HG03025 (cell line): ENCODE measurements around the gene PLCB1.

Source experiments
- ATAC-seq: cut with Tn5 transposase; IDR thresholded peaks from one replicate; pipeline ENCODE4 v1.9.1; 2021; ENCODE audit warnings: mild to moderate bottlenecking, moderate library complexity; ENCODE audit not compliant: unreplicated experiment, low FRiP score

Gene PLCB1

DNA sequence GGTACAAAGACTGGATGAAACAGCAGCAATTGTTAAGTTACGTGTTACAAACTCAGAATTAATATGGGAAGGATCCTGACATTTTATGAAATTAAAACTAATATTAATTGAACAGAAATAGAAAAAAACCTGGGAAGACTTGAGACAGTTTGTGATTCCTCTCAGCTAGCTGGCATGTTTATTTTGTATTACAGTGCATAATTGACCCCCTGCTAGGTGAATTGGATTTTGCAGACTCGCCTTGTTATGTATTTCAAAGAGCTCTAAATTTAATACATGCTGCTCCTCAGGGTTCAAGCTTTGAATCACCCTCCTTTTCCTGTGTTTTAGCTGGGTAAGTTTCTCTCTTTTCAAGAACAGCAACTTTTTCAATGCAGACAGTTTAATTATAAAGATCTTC is 339.4 kb downstream of the PLCB1 start:
- no peak for ATAC-seq

DNA sequence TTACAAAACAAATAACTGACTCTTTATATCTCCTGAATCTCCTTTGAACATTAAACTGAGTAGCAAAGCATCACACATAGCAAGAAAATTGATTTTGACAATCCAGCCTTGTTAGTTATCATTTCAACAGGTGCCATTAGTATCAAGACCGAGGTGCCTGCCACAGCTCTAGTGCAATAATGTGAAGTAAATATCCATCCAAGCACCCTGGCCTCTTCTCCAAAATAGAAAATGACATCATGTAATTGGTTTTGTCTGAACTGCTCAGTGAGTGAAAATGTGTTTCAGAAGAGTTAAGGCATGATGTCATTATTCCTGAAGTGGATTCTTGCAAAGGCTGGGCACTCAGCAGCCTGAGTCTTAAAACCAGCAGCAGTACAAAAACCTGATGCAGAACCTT is 341.4 kb downstream of the PLCB1 start:
- no peak for ATAC-seq

DNA sequence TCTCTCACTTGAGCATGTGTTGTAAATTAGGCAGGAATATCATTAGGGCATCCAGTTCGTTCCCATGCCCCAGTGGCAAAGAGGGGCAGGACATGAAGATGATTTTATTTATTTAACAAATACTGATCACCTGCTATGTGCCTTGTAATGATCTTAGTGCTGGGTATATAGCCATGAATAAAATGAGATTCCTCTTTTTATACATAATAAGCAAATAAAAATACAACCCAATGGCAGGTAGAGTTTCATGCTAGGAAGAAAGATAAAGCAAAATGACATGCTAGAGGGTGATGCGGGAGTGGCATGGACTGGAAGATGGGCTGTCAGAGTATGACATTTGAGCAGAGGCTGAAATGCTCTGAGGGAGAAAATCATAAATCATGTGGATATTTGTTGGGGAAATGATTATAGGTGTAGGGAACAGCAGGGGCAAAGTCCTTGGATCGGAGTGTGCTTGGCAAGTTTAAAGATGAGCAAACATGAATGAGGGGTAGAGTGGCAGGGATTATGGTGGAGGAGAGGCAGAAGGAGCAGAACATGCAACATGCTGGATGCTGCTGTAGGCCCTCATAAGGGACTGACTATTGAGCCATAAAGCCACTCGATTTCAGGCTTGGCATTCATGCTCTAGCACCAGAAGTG is 342.1 kb downstream of the PLCB1 start:
- no peak for ATAC-seq

DNA sequence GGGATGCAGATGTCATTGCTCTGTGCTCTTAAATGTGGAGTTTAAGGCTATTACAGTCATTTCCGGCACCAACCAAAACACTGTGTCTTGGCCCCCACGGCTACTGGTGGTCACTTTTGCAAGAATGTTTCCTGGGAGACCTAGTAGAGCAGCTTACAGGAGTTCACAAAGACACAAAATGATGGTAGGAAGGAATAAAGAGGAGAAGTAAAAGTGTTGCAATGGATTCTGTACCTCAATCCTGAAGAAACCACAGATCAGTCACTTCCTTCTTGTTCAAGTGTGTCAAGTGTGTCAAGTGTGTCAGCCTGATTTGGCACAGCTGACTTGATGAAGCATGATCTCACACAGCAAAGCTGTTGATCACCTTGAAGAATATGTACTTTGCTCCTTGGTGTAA is 344.0 kb downstream of the PLCB1 start:
- ATAC-seq: no peak

DNA sequence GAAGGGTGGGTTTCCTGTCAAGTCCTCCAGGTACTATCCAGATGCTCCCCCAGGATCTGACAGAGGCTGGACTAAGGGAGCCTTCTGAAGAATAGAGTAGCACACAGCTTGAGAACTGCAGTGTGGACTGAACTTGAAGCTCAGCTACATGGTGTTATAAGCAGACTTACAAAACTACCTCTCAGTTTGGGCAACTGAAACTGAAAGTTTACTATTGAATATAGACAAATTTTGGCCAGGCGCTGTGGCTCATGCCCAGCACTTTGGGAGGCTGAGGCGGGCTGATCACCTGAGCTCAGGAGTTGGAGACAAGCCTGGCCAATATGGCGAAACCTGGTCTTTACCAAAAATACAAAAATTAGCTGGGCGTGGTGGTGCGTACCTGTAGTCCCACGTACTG is 348.5 kb downstream of the PLCB1 start:
- no peak for ATAC-seq

DNA sequence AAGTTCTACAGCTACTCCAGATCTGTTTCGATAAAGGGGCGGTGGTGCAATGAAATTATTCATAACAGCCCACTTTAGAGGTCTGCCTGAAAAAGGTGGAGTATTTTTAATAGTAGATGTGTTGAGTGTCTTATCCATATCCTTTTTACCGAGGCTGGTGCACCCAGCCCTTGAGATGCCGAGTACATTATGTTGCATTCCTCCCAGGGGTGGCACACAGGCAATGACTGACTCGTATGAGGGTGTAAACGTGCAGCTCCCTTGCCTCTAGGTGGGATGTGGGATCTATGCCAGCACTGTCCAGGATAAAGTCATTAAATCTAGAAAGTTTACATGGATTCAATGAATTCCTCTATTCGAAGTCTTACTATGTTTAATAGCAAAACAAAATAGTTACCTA is 355.6 kb downstream of the PLCB1 start:
- no peak for ATAC-seq

DNA sequence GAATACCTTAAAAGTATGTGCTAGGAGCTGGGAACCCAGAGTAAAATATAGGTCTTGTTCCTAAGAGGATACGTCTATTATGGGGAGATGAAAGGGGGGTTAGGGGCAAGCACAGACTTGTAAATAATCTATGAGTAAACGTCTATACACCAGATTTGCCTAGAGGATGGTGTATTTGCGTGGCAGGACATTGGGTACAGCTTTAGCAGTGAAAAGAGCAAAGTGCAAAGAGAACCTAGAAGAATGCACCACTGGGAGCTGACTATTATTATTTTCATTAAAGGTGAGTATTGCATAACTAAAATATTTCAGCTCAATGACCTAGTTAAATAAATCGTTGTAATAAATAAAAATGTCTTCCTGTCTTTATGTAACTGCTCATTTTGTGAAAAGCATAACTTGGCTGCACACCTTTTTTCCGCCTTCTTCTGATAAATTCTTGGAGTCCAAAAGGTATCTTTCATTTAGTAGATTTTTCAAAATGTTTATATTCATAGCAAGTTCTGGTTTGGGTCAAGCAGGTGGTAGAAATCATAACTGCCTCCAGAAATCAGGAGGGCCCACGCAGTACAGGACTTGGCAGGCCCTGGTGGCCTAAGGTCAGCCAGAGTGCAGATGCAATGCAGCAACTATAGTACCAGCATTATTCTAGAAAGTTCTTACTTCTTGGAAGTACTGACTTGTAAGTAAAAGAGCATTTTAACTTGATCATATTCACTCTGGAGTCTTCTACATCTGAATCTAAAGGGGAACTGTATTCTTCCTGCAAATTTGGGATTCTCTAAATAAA is 357.2 kb downstream of the PLCB1 start:
- no peak for ATAC-seq

DNA sequence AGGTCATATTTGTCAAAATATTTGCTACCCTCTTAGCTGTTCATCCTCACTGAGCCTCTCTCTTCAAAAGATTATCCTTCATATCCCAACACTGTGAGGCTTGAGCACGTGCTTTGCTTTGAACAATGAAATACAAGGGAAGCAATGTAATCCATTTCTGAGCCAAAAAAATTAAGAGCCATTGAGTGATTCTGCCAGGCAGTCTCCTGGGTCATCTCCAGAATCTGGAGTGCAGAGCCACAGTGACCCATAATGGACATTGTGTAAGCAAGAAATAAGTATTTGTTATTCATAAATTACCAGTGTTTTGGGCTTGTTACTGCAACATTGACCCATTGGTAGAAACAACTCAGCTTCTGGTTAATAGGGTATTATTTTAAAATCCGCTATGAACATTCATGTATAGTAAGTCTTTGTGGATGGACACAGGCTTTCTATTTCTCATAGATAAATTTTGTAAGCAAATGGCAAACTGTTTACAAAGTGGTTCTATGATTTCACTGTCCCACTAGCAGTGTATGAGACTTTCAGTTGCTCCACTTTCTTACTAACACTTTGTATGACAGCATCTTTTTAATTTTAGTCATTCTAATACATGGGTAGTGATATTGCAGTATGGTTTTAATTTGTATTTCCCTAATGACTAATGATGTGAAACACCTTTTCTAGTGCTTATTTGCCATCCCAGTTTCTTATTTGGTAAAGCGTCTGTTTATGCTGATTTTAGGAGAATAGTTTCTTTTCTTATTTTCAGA is 358.2 kb downstream of the PLCB1 start:
- no peak for ATAC-seq

DNA sequence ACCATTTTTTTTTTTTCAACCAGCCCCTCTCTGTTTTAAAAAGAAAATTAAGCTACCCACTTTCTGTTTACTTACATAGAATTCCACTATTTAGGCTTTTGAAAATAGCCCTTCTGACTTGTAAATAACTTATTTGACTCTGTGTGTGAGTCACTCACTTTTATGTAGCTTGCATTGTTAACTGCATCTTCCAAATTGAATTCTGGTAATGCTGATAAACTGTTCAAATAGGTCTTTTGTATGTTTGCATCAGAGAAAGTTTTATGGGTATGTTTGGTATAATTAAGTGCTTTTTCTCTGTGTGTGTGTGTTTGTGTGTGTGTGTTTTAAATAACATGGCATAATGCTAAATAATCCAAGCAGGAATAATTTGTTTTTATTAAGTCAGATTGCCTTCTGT is 360.1 kb downstream of the PLCB1 start:
- no peak for ATAC-seq

DNA sequence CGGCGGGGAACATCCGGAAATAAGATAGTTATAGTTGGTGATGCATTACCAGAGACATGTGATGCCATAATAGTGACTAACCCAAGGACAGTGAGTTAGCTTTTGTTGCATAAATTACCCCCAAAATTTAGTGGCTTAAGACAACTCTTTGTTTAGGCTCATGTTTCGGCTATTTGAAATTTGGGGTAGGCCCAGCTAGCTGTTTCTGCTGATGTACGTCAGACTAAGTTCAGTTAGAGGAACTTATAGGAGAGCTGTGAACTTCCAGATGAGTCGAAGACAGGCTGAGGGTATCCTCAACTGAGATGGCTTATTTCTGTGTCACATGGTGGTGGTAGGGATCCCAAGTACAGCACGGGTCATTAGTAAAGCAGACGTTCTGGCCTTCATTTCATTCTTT is 366.5 kb downstream of the PLCB1 start:
- ATAC-seq: no peak

DNA sequence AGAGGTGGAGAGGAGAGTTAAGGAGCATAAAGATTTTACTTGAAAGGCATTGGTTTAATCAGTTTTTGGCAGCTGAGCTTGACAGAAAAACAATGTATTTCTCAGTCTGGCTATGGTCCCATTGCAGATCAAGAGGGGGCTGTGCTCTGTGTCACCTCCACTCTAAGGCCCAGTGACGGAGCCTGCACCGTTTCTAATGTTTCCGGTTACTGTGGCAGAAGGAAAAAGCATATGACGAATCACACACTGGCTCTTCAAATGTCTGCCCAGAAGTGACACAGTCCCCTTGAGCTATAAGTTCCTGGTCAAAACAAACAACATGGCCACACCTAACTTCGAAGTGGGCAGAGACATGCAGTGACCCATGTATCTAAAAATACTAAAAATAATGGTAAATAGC is 372.0 kb downstream of the PLCB1 start:
- no peak for ATAC-seq

DNA sequence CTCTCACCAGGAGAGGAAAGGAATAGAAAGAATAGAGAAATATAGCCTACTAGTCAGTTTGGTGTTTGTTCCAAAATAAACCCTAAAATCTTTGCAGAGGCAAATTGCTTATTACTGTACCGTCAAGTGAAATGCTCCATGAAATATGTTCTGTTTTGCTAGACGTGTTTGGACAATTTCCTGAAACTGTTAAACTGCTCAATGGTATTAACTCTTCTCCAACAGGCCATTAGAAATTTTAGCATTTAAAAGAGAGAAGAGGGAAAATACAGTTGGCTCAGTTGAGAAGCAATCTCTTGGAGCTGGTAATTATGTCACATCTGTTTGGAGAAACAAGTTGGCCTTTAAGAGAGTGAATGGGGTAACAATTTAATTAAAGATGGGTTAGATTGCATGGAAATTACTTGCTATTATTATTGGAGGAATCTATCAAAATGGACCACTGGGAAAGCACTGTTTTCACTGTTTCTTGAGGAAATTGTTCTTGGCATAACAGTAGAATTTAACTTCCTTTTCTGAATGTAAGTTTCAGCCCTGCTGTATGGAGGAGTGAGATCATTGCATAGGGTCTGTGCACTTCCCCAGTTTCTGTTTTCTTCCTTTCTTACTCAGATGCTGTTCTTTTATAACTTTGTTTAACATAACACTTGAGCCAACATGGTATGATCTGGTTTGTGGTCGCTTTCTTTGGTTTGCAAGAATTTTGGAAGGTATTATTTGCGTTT is 373.6 kb downstream of the PLCB1 start:
- ATAC-seq: no peak

DNA sequence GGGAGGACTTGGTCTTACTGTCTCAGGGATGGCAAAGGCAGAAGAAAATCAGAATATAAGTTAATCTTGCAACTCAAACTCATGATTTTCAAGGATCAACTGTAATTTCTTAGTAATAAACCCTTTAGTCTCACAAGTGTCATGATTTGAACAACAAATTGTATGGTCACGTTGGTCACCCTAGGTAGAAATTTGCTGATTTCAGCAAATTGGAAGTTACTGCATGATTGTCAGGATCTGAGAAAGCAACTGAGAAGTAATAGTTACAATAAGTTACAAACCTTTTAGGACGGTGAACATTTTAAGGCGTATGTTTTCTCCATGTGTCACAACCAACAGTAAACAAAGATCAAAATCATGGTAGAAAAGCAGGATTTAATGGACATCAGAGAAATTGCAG is 375.2 kb downstream of the PLCB1 start:
- ATAC-seq: no peak

DNA sequence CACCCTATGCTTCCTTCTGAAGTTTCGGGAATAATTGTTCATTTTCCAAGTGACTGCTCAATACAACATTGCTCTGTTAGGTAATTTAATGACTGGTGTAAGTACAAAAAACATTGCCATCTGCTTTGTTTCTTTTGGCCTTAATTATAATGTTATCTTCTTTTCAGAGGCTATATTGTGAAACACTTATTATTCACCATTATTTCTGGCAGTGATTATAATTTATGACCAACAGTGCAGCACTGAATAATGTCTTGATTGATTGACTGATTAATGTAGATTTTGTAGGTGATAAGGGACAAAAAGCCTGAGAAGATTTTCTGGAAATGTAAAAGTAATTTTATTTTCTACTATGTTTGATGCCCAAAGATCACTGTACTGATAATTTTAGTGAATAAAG is 377.7 kb downstream of the PLCB1 start:
- no peak for ATAC-seq

DNA sequence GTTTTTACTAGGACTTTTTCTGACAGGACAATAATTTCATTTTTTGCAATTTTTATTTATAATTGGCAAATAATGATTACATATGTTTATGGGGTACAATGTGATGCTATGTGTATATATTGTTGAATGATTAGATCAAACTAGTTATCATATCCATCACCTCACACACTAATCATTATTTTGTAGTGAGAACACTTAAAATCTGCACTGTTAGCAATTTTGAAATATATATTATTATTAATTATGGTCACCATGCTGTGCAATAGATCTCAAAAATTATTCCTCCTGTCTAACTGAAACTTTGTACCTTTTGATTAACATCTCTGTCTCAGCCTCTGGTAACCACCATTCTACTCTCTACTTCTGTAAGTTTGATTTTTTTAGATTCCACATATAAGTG is 378.7 kb downstream of the PLCB1 start:
- ATAC-seq: no peak

DNA sequence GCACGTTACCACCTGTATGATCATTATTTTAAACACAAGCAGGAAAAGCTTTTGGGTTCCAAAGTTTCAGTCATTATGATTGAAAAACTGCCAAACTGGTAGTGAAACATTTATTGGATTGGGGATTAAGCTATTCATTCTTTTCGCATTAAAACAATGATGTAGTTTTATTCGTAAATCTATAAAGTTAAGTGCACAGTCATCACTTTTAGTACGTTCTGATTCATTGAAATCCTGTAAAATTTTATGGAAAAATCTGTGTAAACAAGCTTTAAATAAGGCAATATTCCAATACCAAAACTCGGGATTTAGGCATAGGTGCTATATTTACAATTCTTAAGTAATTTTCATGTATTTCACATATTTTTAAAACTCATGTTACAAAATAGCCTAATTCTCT is 379.9 kb downstream of the PLCB1 start:
- no peak for ATAC-seq

DNA sequence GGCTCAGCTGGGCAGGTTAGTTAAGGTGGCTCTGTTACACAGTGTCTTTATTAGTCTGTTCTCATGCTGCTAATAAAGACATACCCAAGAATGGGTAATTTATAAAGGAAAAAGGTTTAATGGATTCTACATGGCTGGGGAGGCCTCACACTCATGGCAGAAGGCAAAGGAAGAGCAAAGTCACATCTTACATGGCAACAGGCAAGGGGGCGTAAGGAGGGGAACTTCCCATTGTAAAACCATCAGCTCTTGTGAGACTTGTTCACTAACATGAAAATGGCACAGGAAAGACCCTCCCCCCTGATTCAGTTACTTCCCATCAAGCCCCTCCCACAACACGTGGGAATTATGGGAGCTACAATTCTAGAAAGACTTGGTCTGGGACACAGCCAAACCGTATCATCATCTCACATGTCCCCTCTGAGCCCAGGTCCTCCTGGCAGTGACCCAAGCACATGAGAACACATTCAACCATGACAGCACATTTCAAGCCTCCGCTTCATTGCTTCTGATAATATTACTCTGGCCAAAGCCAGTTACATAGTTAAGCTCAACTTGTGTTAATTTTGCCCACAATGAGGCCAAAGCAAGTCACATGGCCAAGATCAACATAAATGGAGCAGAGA is 383.9 kb downstream of the PLCB1 start:
- no peak for ATAC-seq

DNA sequence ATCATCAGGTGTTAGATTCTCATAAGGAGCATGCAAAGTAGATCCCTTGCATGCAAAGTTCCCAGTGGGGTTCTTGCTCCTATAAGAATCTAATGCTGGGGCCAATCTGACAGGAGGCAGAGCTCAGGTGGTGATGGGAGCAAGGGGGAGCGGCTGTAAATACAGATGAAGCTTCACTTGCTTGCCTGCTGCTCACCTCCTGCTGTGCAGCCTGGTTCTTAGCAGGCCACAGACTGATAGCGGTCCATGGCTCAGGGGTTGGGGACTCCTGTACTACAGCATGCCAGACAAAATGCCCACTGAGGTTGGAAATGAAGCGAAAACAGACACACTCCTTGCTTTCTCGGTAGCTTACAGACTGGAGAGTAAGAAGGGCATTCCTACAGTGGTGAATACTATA is 386.8 kb downstream of the PLCB1 start:
- ATAC-seq: no peak

DNA sequence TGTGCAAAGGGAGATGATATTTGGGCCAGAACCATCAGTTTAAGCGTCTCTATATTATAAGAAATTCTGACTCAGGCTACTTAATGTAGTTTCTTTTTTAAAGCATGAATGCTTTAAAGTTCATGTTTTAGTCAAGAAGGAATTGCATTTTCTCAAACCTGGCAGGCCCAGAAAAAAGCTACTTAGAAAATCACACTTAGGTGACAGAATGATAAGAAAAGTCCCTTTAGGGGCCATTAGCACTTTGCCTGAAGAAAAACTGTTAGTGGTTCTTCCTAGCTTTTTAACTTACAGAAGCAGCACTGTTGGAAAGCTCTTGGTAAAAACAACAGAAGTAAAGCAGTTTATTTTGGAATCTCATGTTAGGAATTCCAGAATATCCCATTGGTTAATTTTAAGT is 387.8 kb downstream of the PLCB1 start:
- no peak for ATAC-seq

DNA sequence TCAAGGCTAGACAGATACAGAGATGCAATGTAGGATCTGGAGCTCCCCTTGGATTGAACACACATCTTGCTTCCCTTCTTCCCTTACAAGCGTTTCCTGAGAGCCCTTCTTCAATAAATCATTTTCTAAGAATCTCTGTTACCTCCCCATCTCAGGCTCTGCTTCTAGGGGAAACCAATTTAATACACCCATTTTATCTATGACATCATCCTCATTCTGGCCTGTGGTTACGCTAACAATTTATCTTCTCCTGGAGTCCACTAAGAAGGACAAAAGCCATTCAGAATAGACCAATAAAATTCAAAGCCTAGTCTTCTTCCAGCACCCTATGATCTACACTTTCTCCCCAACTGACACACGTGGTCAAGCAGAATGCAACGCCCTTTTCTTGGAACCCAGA is 390.1 kb downstream of the PLCB1 start:
- no peak for ATAC-seq

DNA sequence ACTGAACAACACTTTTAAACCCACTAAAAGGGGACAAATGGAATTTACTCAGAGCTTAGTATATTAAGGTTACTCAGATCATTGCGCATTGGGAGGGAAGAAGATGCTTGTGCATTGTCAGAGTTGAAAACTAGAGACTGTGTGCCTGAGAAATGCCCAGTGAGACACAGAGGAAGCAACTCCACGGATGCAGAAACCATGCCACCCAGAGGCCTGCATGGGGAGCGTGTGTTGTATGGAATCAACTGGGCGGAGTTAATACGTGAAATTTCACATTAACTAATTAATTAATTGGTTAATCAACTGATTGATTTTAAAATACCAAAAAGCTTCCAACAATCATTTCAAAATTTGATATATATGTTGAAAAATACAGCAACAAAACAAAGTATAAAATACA is 391.6 kb downstream of the PLCB1 start:
- no peak for ATAC-seq
